ENCODE results near the gene BABAM2. TPM values are rescaled to one million over a fixed set of nuclear protein-coding genes. Genes with fewer than 3 reads are reported as not detected.

The BABAM2 gene
- total RNA-seq, 2 experiments from 2014 or later: 41.9 to 49.7 TPM

Small RNAs within 50 kb of the gene (microRNA-seq; reads per million reads assigned to microRNA genes)
- gene MIR4263 (ENCODE audit: borderline microRNAs expressed, borderline replicate concordance): not detected

Other genes with a start within 250 kb of the BABAM2 start
- 10 to 100 TPM; 34.5 to 36.2 TPM for gene SUPT7L, start 227.1 kb upstream of the BABAM2 start, total RNA-seq
- 10 to 100 TPM; 22.7 to 23.5 TPM for gene SLC4A1AP, start 226.8 kb upstream of the BABAM2 start, total RNA-seq
- 10 to 100 TPM; 43.5 to 49.7 TPM for gene MRPL33, start 119.0 kb upstream of the BABAM2 start, total RNA-seq
- gene RBKS, start 342 bp upstream of the BABAM2 start, total RNA-seq: 1 to 10 TPM; 1.2 TPM

All from activated CD4-positive, alpha-beta T cell treated with anti-CD3 and anti-CD28 coated beads, Interleukin-2, amount 10 ng/mL, durations not matched to agents 7 days and 5 days (primary cell).